Muscle layer of colon (tissue), 2 donors: ENCODE measurements around the gene CD7.

Experiments
- H3K27ac ChIP-seq: one replicate; pipeline ENCODE4 v1.7.0; 2013; ENCODE audit warnings: low read depth, mild to moderate bottlenecking, low read length, moderate library complexity
- H3K27me3 ChIP-seq, 2 donors: one replicate each; pipeline ENCODE4 v1.7.0; 2013; ENCODE audit warnings: low read length in 2 of 2, mild to moderate bottlenecking in 2 of 2; ENCODE audit not compliant: insufficient read depth in 2 of 2, control insufficient read depth in 1 of 2
- H3K36me3 ChIP-seq: one replicate; pipeline ENCODE4 v1.7.0; 2013; ENCODE audit warnings: mild to moderate bottlenecking, low read length; ENCODE audit not compliant: insufficient read depth
- H3K4me1 ChIP-seq: one replicate; pipeline ENCODE4 v1.7.0; 2013; ENCODE audit warnings: mild to moderate bottlenecking, low read length; ENCODE audit not compliant: insufficient read depth
- H3K4me3 ChIP-seq, 2 donors: one replicate each; pipeline ENCODE4 v1.7.0; 2013; ENCODE audit warnings: low read length in 2 of 2, low read depth in 1 of 2, mild to moderate bottlenecking in 1 of 2, moderate library complexity in 1 of 2
- H3K9ac ChIP-seq: one replicate; pipeline ENCODE4 v1.7.0; 2013; ENCODE audit warnings: low read length
- H3K9me3 ChIP-seq: one replicate; pipeline ENCODE4 v1.7.0; 2013; ENCODE audit warnings: mild to moderate bottlenecking, low read length
- donor health status: abdominal sarcoma.
- donor health status: Adenocarcinoma of cecum.

Gene CD7

DNA sequence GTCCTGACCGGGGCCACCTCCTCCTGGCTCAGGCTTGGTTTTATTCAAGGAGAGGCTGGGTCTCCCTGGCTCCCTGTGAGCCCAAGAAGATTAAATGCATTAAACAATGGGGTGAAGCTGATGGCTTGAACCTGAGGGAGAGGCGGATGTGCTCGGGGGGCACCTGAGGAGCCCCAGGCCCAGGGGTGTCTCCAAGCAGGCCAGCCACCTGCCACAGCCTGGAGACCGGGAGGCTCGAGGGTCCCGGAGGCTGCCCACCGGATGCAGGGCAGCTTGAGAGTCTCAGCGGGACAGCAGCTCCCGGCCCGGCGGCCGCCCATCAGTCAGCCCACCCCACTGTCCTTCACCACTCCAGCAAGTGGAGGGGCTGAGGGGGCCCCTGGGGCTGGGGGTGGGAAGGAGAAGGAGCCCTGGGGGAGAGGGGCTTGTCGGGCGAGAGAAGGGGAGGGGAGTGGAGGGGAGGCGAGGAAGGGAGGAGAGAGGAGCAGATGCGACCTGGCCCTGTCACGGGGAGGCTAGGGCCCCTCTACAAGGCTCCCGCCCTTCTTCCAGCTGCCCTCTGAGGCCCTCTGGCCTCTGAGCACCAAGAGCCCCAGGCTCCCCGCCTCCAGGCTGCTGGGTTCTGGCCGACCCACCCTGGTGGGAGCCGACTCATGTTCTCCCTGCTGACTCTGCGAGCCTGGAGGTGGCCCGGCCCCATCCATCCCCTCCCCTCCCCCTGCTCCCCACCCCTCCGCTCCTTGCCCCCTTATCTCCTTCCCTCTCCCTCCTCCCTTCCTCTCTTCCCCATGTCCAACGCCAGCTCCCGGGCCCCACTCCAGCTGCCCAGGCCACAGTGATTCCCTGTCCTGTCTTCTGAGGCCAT, 13.2 kb downstream of the CD7 start:
- no peaks in the 10 kb centered on the region for H3K4me1 ChIP-seq
- no peak overlapping the region for H3K4me3 ChIP-seq
- H3K27ac ChIP-seq = no peak overlapping the region

DNA sequence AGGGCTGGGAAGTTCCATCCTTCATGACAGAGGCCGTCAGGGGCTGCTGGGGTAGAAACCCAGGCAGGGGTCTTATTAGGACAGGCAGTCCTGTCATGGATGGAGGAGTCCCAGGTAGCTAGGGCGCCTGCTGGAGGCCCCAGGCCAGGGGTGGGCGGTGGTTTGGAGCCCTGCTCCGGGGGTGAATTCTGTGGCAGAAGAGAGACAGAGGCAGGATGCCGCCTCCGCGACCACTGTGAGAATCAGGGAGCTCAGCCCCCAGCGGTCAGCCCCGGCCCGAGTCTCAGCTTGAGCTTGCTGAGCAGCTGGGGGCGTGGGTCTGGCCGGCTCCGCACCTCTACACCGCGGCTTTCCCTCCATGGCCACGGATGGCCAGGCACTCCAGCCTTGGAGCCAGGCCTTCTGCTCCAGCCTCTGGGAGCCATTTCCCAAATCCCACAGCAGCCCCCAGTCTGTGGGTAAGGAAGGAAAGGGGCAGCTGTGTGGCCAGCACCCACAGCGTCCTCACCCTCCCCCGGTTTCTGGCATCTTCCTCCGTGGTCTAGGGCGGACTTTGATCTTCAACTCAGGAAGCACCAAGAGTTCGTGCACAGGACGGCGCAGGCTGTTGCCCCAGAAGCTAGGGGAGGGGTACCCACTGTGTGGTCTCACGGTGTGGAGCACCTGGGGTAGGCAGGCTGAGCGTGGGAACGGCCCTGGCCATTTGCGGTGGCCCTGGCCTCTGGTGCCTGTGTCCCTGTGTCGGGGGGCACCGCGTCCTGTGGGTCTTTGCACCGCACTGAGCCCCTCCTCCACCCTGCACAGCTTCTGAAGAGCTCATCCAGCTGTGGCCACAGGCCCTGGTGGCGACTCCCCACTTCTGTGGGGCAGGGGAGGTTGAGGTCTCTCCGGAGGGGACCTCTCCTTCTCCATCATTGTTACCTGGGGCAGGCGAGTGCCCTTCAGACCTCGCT, 14.1 kb downstream of the CD7 start:
- Histone ChIP-seq H3K9me3 (no peaks in the 10 kb centered on the region), H3K4me3 (no peak overlapping the region), H3K27ac (no peak overlapping the region), H3K4me1 (peaks cover 8% of the 10 kb centered on the region), H3K36me3 (no peaks in the 10 kb centered on the region), H3K9ac (no peak overlapping the region), H3K27me3 (no peaks in the 10 kb centered on the region)

More for the DNA sequence above, 13.2 kb downstream of the CD7 start:
- Histone ChIP-seq H3K36me3 (no peaks in the 10 kb centered on the region), H3K27me3 (peaks cover 0 to 4% of the 10 kb centered on the region in 2 donors), H3K9me3 (no peaks in the 10 kb centered on the region), H3K9ac (no peak overlapping the region)

DNA sequence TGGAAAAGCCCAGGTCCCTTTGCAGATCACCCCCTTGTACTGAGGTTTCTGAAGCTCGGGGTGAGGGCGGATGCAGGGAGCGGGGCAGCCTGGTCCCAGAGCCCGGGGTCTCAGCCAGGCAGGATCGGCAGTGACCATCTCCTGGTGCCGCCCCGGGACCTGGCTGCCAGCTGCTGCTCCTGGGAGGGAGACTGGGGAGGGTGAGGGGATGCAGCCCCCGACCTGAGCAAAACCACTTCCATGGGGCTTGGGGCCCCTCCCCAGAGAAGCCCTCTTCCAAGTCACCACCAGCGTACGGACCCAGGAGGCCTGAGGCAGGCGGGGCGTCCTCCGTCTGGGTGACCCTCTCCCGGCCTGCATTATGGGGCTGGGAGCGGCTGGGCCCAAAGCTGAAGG, 14.8 kb downstream of the CD7 start:
- Histone ChIP-seq H3K4me1 (peaks cover 11% of the 10 kb centered on the region), H3K36me3 (no peaks in the 10 kb centered on the region), H3K27me3 (no peaks in the 10 kb centered on the region), H3K4me3 (no peak overlapping the region), H3K27ac (no peak overlapping the region), H3K9ac (no peak overlapping the region), H3K9me3 (no peaks in the 10 kb centered on the region)

DNA sequence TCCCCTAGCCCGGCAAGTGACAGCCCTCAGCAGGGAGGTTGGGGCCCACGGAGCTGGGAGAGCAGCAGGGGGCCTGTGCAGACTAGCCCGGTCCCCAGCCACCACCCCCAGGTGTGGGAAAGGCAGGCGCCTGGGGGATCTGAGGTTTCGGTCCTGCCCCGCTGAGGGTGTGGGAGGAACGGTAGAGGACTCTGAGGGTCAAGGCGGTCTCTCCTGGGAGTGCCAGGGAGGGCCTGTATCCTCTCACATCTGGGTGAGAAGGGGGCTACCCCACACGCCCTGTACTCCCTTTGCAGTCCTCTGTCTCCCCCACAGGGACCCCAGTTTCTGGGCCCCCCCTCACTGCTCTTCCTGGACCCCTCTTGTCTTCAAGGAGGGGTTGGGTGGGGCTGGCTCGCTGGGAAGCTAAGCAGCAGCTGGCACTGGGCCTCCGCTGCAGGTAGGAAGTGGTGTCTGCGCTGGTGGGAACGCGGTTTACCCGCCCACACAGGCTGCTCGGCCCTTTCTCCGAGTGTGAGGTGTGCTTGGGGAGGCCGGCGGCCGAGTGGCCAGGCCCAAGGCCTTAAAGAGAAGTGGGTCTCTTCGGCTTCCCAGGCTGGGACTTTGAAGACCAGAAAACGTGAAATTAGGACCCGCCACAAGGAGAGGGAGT, 15.4 kb downstream of the CD7 start:
- Histone ChIP-seq H3K4me1 (peaks cover 16% of the 10 kb centered on the region), H3K4me3 (no peak overlapping the region), H3K36me3 (no peaks in the 10 kb centered on the region), H3K9me3 (no peaks in the 10 kb centered on the region), H3K27me3 (no peaks in the 10 kb centered on the region), H3K9ac (no peak overlapping the region), H3K27ac (no peak overlapping the region)

DNA sequence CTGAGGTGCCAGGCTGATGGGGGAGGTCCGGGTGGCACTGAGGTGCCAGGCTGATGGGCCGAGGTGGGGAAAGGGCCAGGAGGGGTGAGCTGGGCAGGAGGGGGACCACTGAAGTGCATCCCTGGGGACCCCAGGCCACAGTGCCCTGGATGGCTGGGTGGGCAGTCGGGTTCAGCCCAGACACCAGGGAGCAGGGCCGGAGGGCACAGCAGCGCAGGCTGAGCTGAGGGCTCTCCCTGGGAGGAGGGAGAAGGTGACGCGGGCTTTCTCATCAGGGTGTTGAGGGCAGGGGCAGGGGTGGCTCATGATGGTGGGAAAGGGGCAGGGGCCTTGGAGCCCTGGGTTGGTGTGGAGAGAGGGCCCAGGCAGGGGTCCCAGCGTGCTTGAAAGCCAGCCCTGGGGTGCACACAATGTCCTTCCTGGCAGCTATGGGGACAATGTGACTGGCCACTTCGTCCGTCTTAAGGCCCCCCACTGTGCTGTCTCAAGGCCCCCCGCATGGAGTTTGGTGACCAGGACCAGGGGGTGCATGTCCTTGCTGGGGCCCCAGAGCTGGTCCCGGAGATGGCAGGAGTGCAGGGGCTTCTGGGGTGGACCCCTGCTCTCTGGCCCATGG, 16.0 kb downstream of the CD7 start:
- Histone ChIP-seq H3K9me3 (no peaks in the 10 kb centered on the region), H3K9ac (no peak overlapping the region), H3K27ac (no peak overlapping the region), H3K4me1 (peaks cover 18% of the 10 kb centered on the region), H3K27me3 (no peaks in the 10 kb centered on the region), H3K36me3 (no peaks in the 10 kb centered on the region), H3K4me3 (no peak overlapping the region)

DNA sequence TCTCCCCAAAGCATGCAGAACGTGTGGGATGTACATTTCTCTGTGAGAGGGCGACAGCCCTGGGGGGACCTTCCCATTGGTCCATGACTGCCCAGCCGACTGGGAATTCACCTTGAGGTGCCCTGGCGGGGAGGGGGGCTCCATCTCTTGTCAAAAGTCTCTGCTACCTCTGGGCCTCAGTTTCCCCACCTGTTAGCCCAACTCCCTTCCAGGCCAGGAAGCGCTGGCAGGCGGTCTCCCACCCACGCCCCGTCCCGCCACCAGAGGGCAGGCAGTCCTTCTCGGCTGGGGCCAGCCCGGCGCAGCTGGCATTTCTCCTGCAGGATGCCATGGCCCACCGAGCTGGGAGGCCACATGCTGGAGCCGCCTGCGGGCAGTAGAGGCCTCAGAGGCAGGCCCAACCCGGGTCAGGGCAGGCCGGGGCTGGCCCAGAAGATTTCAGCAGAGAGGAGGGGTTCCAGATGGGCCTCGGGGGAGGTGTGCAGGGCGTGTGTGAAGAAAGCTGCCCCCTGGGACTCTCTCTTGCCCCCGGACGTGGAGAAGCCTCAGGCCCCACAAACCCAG, 16.6 kb downstream of the CD7 start:
- H3K4me3 ChIP-seq = no peak overlapping the region
- H3K4me1 ChIP-seq = peaks cover 18% of the 10 kb centered on the region
- H3K27ac ChIP-seq = no peak overlapping the region
- no peak overlapping the region for H3K9ac ChIP-seq
- no peaks in the 10 kb centered on the region for H3K36me3 ChIP-seq
- no peaks in the 10 kb centered on the region for H3K9me3 ChIP-seq
- no peaks in the 10 kb centered on the region for H3K27me3 ChIP-seq

DNA sequence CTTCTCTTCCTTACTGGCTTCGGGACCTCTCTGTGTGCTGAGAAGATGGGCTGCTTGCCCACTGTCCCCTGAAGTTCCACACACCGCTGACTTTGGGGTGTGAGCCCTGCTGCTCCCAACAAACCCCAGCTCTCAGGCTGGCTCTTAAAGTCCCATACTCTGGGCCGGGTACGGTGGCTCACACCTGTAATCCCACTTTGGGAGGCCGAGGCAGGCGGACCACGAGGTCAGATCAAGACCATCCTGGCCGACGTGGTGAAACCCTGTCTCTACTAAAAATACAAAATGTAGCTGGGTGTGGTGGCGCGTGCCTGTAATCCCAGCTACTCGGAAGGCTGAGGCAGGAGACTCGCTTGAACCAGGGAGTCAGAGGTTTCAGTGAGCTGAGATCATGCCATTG, 17.2 kb downstream of the CD7 start:
- no peak overlapping the region for H3K27ac ChIP-seq
- H3K9ac ChIP-seq = no peak overlapping the region
- no peaks in the 10 kb centered on the region for H3K9me3 ChIP-seq
- peaks cover 18% of the 10 kb centered on the region for H3K4me1 ChIP-seq
- H3K36me3 ChIP-seq = no peaks in the 10 kb centered on the region
- no peak overlapping the region for H3K4me3 ChIP-seq
- no peaks in the 10 kb centered on the region for H3K27me3 ChIP-seq

DNA sequence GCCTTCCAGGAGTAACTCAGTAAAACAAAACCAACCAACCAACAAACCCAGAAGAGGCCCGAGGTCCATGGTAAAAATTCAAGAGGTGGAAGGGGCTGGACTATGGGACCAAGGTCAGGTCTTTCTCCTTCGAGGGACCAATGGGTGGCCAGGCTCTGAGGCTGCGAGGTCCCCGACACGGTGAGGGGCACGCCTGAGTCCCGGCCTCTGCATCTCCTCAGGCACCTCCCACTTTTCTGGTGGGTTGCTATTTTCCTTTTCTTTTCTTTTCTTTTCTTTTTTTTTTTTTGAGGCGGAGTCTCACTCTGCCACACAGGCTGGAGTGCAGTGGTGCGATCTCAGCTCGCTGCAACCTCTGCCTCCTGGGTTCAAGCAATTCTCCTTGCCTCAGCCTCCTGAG, 18.0 kb downstream of the CD7 start:
- Histone ChIP-seq H3K4me3 (no peak overlapping the region), H3K4me1 (peaks cover 26% of the 10 kb centered on the region), H3K27me3 (no peaks in the 10 kb centered on the region), H3K27ac (no peak overlapping the region), H3K9ac (no peak overlapping the region), H3K36me3 (no peaks in the 10 kb centered on the region), H3K9me3 (no peaks in the 10 kb centered on the region)

DNA sequence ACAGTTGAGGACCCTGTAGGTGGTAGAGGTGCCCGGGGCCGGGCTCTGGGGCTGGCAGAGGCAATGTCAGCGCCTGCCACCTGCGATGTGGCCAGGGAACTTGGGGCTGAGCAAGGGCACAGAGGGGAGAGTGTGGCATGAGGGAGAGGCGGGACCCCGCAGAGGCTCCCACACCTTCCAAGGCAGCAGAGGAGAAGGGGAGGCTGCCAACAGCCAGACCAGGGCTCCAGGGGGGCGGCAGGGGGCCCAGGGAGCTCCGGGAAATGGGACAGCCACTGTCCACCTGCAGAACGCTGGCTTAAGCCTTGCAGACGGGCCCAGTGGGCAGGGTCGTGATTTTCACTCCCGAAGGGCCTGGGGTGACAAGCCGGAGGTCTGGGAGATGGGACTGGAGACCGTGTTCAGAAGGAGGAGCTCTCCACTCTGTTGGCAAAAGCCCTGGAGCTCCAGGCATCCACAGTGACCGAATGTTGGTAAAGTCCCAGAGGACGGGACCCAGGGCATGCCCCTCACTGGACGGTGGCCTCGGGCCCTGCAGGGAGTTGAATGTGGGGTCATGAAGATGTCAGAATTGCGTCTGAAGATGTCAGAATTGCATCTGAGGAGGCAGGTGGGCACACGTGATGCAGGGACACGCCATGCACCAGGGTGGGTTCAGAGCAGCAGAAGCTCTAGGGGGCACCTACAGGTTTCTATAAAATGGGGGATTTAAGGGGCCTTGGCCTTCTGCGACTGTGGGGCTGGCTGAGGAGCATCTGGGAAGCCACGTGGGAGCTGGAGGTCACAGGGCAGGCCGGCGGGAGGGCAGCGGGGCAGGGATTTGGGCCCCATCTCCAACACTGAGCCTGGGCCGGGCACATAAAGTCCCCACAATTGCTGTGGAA, 18.6 kb downstream of the CD7 start:
- H3K27ac ChIP-seq = peak overlapping the region; percentile 90
- H3K4me1 ChIP-seq = peaks cover 32% of the 10 kb centered on the region
- no peaks in the 10 kb centered on the region for H3K9me3 ChIP-seq
- peak overlapping the region; percentile 52 for H3K9ac ChIP-seq
- H3K4me3 ChIP-seq = peak overlapping the region in 1 of 2 donors; percentile 48
- H3K36me3 ChIP-seq = no peaks in the 10 kb centered on the region
- H3K27me3 ChIP-seq = no peaks in the 10 kb centered on the region
